A549 (cell line): Measurements from ENCODE around the gene ENO4. TPM values are rescaled to one million over a fixed set of nuclear protein-coding genes. Genes with fewer than 3 reads are reported as not detected.

ENCODE experiments used
- ATAC-seq, 2 experiments: fragments of 200-7000 bp in 1 of 2; fragments of >200 bp in 1 of 2; cut with Nextera tagmentation in 1 of 2; cut with Tn5 transposase in 1 of 2; 3 replicates each; pipeline versions ENCODE4 v1.8.0 to v1.9.1; 2018 to 2020; ENCODE audit warnings: mild to moderate bottlenecking in 1 of 2, moderate library complexity in 1 of 2
- CTCF ChIA-PET: fragments of 300-600 bp; sonication (Branson Sonifier 250); formaldehyde crosslinking; extraction: SDS; loops from one replicate; lab custom pipeline; 2021; ENCODE audit warnings: antibody characterized with exemption, inconsistent platforms; lab: Yijun Ruan, JAX
- POLR2A ChIA-PET: fragments of 350-600 bp; formaldehyde crosslinking; extraction: SDS; loops from one replicate; lab custom pipeline; 2021; ENCODE audit warnings: antibody characterized with exemption, inconsistent platforms; lab: Yijun Ruan, JAX
- DNase-seq, 2 experiments: peaks; one replicate each; pipeline versions ENCODE4 v3.0.0 to v3.0.0-alpha.2; 2011 to 2016; ENCODE audit warnings: low read depth in 1 of 2, low spot score in 1 of 2
- FAIRE-seq: peaks from 2 replicates; lab custom pipeline; 2011; peaks lifted over from hg19 to GRCh38; lab: Jason Lieb, UNC
- H3K27ac ChIP-seq, 2 experiments: fragments of >200 bp; sonication (Bioruptor Twin); formaldehyde crosslinking; 3 replicates each; pipeline ENCODE4 v1.5.1; 2016 to 2017
- H3K4me1 ChIP-seq: fragments of >200 bp; sonication (Bioruptor Twin); formaldehyde crosslinking; 3 replicates; pipeline ENCODE4 v1.6.1; 2016
- H3K4me2 ChIP-seq: fragments of >200 bp; sonication (Bioruptor Twin); formaldehyde crosslinking; 3 replicates; pipeline ENCODE4 v1.6.1; 2016
- H3K4me3 ChIP-seq: fragments of >200 bp; sonication (Bioruptor Twin); formaldehyde crosslinking; 3 replicates; pipeline ENCODE4 v1.5.1; 2016
- H3K9me3 ChIP-seq: fragments of >200 bp; sonication (Bioruptor Twin); formaldehyde crosslinking; 3 replicates; pipeline ENCODE4 v1.6.1; 2016
- BCL3 ChIP-seq: fragments of >200 bp; sonication (Bioruptor Twin); formaldehyde crosslinking; IDR thresholded peaks from 3 replicates; pipeline ENCODE4 v1.6.1; 2016
- BHLHE40 ChIP-seq: IDR thresholded peaks from 2 replicates; pipeline ENCODE4 v1.6.1; 2012; ENCODE audit warnings: low read depth, low read length, inconsistent platforms
- CBX8 ChIP-seq: fragments of 200-600 bp; sonication (generic); IDR thresholded peaks from 2 replicates; pipeline ENCODE4 v1.6.1; 2016
- CHD2 ChIP-seq: fragments of 150-350 bp; IDR thresholded peaks from 2 replicates; pipeline ENCODE4 v1.6.1; 2014; ENCODE audit warnings: low read length; ENCODE audit not compliant: partially characterized antibody
- E2F6 ChIP-seq: IDR thresholded peaks from 2 replicates; pipeline ENCODE4 v1.6.1; 2012; ENCODE audit warnings: low read depth, borderline replicate concordance
- FOSL2 ChIP-seq, 2 experiments: fragments of 450-650 bp in 1 of 2; fragments of >200 bp in 1 of 2; sonication (Bioruptor Twin) in 1 of 2; formaldehyde crosslinking; IDR thresholded peaks; 2 replicates each; pipeline versions ENCODE4 v1.5.0 to v1.6.1; 2016 to 2020; ENCODE audit warnings: mild to moderate bottlenecking in 1 of 2, moderate library complexity in 1 of 2
- FOXS1 ChIP-seq: fragments of 250-450 bp; sonication (Bioruptor Pico); IDR thresholded peaks from 2 replicates; pipeline ENCODE4 v1.5.0; 2020; ENCODE audit warnings: mild to moderate bottlenecking, moderate library complexity
- GATA3 ChIP-seq: IDR thresholded peaks from 2 replicates; pipeline ENCODE4 v1.6.1; 2012; ENCODE audit warnings: borderline replicate concordance
- HOXB13 ChIP-seq: fragments of 250-450 bp; sonication (Bioruptor Pico); IDR thresholded peaks from 2 replicates; pipeline ENCODE4 v1.5.0; 2020; ENCODE audit warnings: low read depth, mild to moderate bottlenecking, moderate library complexity
- HOXB5 ChIP-seq: fragments of 250-450 bp; sonication (Bioruptor Pico); IDR thresholded peaks from 2 replicates; pipeline ENCODE4 v1.5.0; 2020; ENCODE audit warnings: mild to moderate bottlenecking, moderate library complexity
- KDM5A ChIP-seq: fragments of 200-600 bp; sonication (generic); IDR thresholded peaks from 2 replicates; pipeline ENCODE4 v1.6.1; 2016; ENCODE audit warnings: antibody characterized with exemption, mild to moderate bottlenecking
- MAFK ChIP-seq: fragments of 450-650 bp; IDR thresholded peaks from 2 replicates; pipeline ENCODE4 v1.6.1; 2014; ENCODE audit not compliant: partially characterized antibody
- NR3C1 ChIP-seq: fragments of >200 bp; sonication (Bioruptor Twin); formaldehyde crosslinking; IDR thresholded peaks from 3 replicates; pipeline ENCODE4 v1.6.1; 2017
- PBX3 ChIP-seq: IDR thresholded peaks from 2 replicates; pipeline ENCODE4 v1.6.1; 2012
- POLR2AphosphoS2 ChIP-seq: conservative IDR thresholded peaks from 2 replicates; pipeline ENCODE4 v1.6.1; 2012; ENCODE audit warnings: low read length, improper control_type of control experiment, inconsistent platforms
- RCOR1 ChIP-seq: fragments of 150-350 bp; IDR thresholded peaks from 2 replicates; pipeline ENCODE4 v1.6.1; 2014; ENCODE audit warnings: antibody characterized with exemption, low read length, low read depth
- RFX5 ChIP-seq: fragments of 450-650 bp; IDR thresholded peaks from 2 replicates; pipeline ENCODE4 v1.7.1; 2014; ENCODE audit warnings: antibody characterized with exemption, mild to moderate bottlenecking, moderate library complexity
- TFCP2L1 ChIP-seq: fragments of 250-450 bp; sonication (Bioruptor Pico); IDR thresholded peaks from 2 replicates; pipeline ENCODE4 v1.5.0; 2021; ENCODE audit warnings: mild to moderate bottlenecking
- ZC3H11A ChIP-seq: fragments of 450-650 bp; IDR thresholded peaks from 2 replicates; pipeline ENCODE4 v1.6.1; 2014; ENCODE audit warnings: antibody characterized with exemption, mild to moderate bottlenecking
- ZFP36 ChIP-seq: fragments of 450-650 bp; IDR thresholded peaks from 2 replicates; pipeline ENCODE4 v1.6.1; 2014; ENCODE audit warnings: borderline replicate concordance; ENCODE audit not compliant: partially characterized antibody
- ZNF302 ChIP-seq: fragments of 250-450 bp; sonication (Bioruptor Pico); IDR thresholded peaks from 2 replicates; pipeline ENCODE4 v1.9.0; 2021; ENCODE audit warnings: inconsistent platforms, mild to moderate bottlenecking, moderate library complexity
- WGBS: methylation state at CpG from one replicate; pipeline ENCODE4 v1.1.6; 2017; ENCODE audit errors: missing lambda C conversion rate; 5-methylcytosine and 5-hydroxymethylcytosine counted together
- polyA plus RNA-seq, 4 experiments: library from polyadenylated mRNA; depleted of rRNA in 3 of 4; stranded (reverse); fragments of >200 nt; fragmentation: RNase III in 1 of 4; extraction: RNeasy Plus Mini Kit Qiagen cat#74134 plus additional on column Dnase treatment in 1 of 4; gene quantifications; 2 replicates in 3 of 4; 3 replicates in 1 of 4; pipeline ENCODE4 v1.2.3, GENCODE V29; 2011 to 2017

ENO4 gene
- polyA plus RNA-seq, 2 of the 4 experiments (the other 2 are of a cell fraction) = 0.39 to 0.47 TPM

- Histone ChIP-seq H3K4me3 (no peak overlapping the region), H3K4me1 (no peaks in the 10 kb centered on the region), H3K4me2 (no peak overlapping the region), H3K9me3 (no peaks in the 10 kb centered on the region), H3K27ac (no peak overlapping the region)
- POLR2A ChIA-PET = no interaction called here
- no peak for FAIRE-seq
- WGBS = 17% methylated on average over 2 of the region's 2 CpGs
- ATAC-seq = peak in 1 of 2 experiments; percentile 45; a peak in 3 of 6 replicates
- TF ChIP-seq ZFP36 (no peak), ZC3H11A (no peak), HOXB13 (CRISPR knock-in tag) (no peak)
- CTCF ChIA-PET = interaction anchor here (1.1 to 1.4 kb wide), 2 partner anchors 8 to 290 kb away, joined by 3 to 4 read pairs; no protein-coding TSS in a partner anchor
- no peak for DNase-seq
Measured at GRCh38 chr10:116878123-116878522, 28.8 kb downstream of the ENO4 start.

GRCh38 chr10:116879817-116880216 lies 30.5 kb downstream of the ENO4 start:
- FAIRE-seq = no peak
- no peaks in the 10 kb centered on the region for H3K9me3 ChIP-seq
- WGBS = 81% methylated on average over 7 of the region's 7 CpGs
- H3K27ac ChIP-seq = no peak overlapping the region
- no peaks in the 10 kb centered on the region for H3K4me1 ChIP-seq
- no peak for DNase-seq
- CTCF ChIA-PET = no interaction called here
- TF ChIP-seq MAFK = no peak
- TF ChIP-seq GATA3 = no peak
- TF ChIP-seq NR3C1 = no peak
- TF ChIP-seq RFX5 = no peak
- no peak for TF ChIP-seq FOXS1 (CRISPR knock-in tag)
- TF ChIP-seq BHLHE40 = no peak
- no peak for TF ChIP-seq PBX3
- TF ChIP-seq KDM5A = no peak
- TF ChIP-seq ZNF302 = no peak
- TF ChIP-seq HOXB13 (CRISPR knock-in tag) = no peak
- TF ChIP-seq TFCP2L1 = no peak
- no peak for TF ChIP-seq HOXB5
- no peak for TF ChIP-seq BCL3
- no peak for TF ChIP-seq CBX8
- TF ChIP-seq E2F6 = no peak
- no peak for TF ChIP-seq CHD2
- ATAC-seq = peak in 1 of 2 experiments; percentile 31; a peak in 1 of 6 replicates
- H3K4me2 ChIP-seq = no peak overlapping the region
- H3K4me3 ChIP-seq = no peak overlapping the region
- POLR2A ChIA-PET = no interaction called here

- ATAC-seq = 0 out of 6 replicates have a peak, but pooled peaks of 1 of the 2 experiments have one; percentile 27
- no peak for DNase-seq
- POLR2A ChIA-PET = no interaction called here
- no peak overlapping the region for H3K4me3 ChIP-seq
- H3K27ac ChIP-seq = no peak overlapping the region
- no peak for FAIRE-seq
- CTCF ChIA-PET = interaction anchor here (1.0 to 1.5 kb wide), 2 partner anchors 10 to 285 kb away, joined by 3 to 4 read pairs; no protein-coding TSS in a partner anchor
- TF ChIP-seq POLR2AphosphoS2 (no peak), MAFK (no peak), FOSL2 (IDR thresholded peaks at IDR 0.05) (no peak), FOSL2 (CRISPR knock-in tag; IDR thresholded peaks at IDR 0.05) (no peak), RCOR1 (no peak), ZC3H11A (no peak)
- no peaks in the 10 kb centered on the region for H3K9me3 ChIP-seq
- 77% methylated on average over 10 of the region's 10 CpGs for WGBS
- H3K4me1 ChIP-seq = no peaks in the 10 kb centered on the region
- H3K4me2 ChIP-seq = no peak overlapping the region
Measured at GRCh38 chr10:116880716-116881482, 31.6 kb downstream of the ENO4 start.
